ENCODE measurements around the gene ZNF865. TPM values are rescaled to one million over a fixed set of nuclear protein-coding genes. Genes with fewer than 3 reads are reported as not detected.

ZNF865 gene
- total RNA-seq, 1 donor from 2014 or later, result 15.0 TPM

GRCh38 chr19:55613930-55614710, 8.7 kb downstream of the ZNF865 start:
- no peak overlapping the region for H3K4me3 ChIP-seq (ENCODE audit: insufficient read depth, low read depth, low read length)
- H3K4me3 Mint-ChIP-seq (ENCODE audit: unreplicated experiment), result no peak overlapping the region
- no peak overlapping the region for H2AFZ ChIP-seq (ENCODE audit: low read depth, low read length)
- no peaks in the 10 kb centered on the region for H3K9me3 ChIP-seq (ENCODE audit: insufficient read depth, low read depth, low read length)
- no peaks in the 10 kb centered on the region for H3K27me3 ChIP-seq (ENCODE audit: insufficient read depth, low read length)
- no peak overlapping the region for H3K4me2 ChIP-seq (ENCODE audit: low read length)
- no peaks in the 10 kb centered on the region for H3K27me3 Mint-ChIP-seq (ENCODE audit: low read depth, unreplicated experiment)
- no peak overlapping the region for H3K27ac ChIP-seq (ENCODE audit: low read depth, low read length)
- no peaks in the 10 kb centered on the region for H3K4me1 ChIP-seq (ENCODE audit: insufficient read depth, low read length)
- DNase-seq (ENCODE audit: low read depth) (no peak), FAIRE-seq (no peak)
- H3K9ac ChIP-seq (ENCODE audit: low read length), result no peak overlapping the region
- H3K79me2 ChIP-seq (ENCODE audit: insufficient read depth, low read length), result peaks cover 39% of the 10 kb centered on the region
- H3K9me3 Mint-ChIP-seq (ENCODE audit: unreplicated experiment), result peaks cover 2% of the 10 kb centered on the region
- peaks cover 25% of the 10 kb centered on the region for H3K36me3 Mint-ChIP-seq (ENCODE audit: low read depth, unreplicated experiment)
- H3K4me1 Mint-ChIP-seq (ENCODE audit: low read depth, unreplicated experiment), result peaks cover 1% of the 10 kb centered on the region
- TF ChIP-seq EZH2 (IDR thresholded peaks at IDR 0.05; ENCODE audit: insufficient read depth, low read length), result no peak
- TF ChIP-seq, protein P1, sequence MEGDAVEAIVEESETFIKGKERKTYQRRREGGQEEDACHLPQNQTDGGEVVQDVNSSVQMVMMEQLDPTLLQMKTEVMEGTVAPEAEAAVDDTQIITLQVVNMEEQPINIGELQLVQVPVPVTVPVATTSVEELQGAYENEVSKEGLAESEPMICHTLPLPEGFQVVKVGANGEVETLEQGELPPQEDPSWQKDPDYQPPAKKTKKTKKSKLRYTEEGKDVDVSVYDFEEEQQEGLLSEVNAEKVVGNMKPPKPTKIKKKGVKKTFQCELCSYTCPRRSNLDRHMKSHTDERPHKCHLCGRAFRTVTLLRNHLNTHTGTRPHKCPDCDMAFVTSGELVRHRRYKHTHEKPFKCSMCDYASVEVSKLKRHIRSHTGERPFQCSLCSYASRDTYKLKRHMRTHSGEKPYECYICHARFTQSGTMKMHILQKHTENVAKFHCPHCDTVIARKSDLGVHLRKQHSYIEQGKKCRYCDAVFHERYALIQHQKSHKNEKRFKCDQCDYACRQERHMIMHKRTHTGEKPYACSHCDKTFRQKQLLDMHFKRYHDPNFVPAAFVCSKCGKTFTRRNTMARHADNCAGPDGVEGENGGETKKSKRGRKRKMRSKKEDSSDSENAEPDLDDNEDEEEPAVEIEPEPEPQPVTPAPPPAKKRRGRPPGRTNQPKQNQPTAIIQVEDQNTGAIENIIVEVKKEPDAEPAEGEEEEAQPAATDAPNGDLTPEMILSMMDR (IDR thresholded peaks at IDR 0.05; ENCODE audit: insufficient read depth, low read depth, low read length), result no peak
- H4K20me1 ChIP-seq (ENCODE audit: insufficient read depth, low read length), result peaks cover 45% of the 10 kb centered on the region
- peaks cover 5% of the 10 kb centered on the region for H3K36me3 ChIP-seq (ENCODE audit: insufficient read depth, low read length)
- H3K27ac Mint-ChIP-seq (ENCODE audit: unreplicated experiment), result no peak overlapping the region

DNA sequence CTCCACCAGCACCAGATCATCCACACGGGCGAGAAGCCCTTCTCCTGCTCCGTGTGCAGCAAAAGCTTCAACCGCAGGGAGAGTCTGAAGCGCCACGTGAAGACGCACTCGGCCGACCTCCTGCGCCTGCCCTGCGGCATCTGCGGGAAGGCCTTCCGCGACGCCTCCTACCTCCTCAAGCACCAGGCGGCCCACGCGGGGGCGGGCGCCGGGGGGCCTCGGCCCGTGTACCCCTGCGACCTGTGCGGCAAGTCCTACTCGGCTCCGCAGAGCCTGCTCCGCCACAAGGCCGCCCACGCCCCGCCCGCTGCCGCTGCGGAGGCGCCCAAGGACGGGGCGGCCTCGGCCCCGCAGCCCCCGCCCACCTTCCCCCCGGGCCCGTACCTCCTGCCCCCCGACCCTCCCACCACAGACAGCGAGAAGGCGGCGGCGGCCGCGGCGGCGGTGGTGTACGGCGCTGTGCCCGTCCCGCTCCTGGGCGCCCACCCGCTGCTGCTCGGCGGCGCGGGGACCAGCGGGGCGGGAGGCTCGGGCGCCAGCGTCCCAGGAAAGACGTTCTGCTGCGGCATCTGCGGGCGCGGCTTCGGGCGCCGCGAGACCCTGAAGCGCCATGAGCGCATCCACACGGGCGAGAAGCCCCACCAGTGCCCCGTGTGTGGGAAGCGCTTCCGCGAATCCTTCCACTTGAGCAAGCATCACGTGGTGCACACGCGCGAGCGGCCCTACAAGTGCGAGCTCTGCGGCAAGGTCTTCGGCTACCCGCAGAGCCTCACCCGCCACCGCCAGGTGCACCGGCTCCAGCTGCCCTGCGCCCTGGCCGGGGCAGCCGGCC, 9.5 kb downstream of the ZNF865 start:
- no peaks in the 10 kb centered on the region for H3K4me1 ChIP-seq (ENCODE audit: insufficient read depth, low read length)
- DNase-seq (ENCODE audit: low read depth) (no peak), FAIRE-seq (no peak)
- Mint-ChIP-seq H3K4me3 (ENCODE audit: unreplicated experiment) (no peak overlapping the region), H3K27ac (ENCODE audit: unreplicated experiment) (no peak overlapping the region), H3K4me1 (ENCODE audit: low read depth, unreplicated experiment) (peaks cover 1% of the 10 kb centered on the region), H3K36me3 (ENCODE audit: low read depth, unreplicated experiment) (peaks cover 16% of the 10 kb centered on the region), H3K9me3 (ENCODE audit: unreplicated experiment) (peaks cover 2% of the 10 kb centered on the region), H3K27me3 (ENCODE audit: low read depth, unreplicated experiment) (no peaks in the 10 kb centered on the region)
- H3K79me2 ChIP-seq (ENCODE audit: insufficient read depth, low read length), result peaks cover 30% of the 10 kb centered on the region
- peaks cover 37% of the 10 kb centered on the region for H4K20me1 ChIP-seq (ENCODE audit: insufficient read depth, low read length)
- no peak overlapping the region for H3K9ac ChIP-seq (ENCODE audit: low read length)
- no peak overlapping the region for H3K4me2 ChIP-seq (ENCODE audit: low read length)
- no peak overlapping the region for H3K4me3 ChIP-seq (ENCODE audit: insufficient read depth, low read depth, low read length)
- TF ChIP-seq EZH2 (IDR thresholded peaks at IDR 0.05; ENCODE audit: insufficient read depth, low read length), result no peak
- TF ChIP-seq, protein P1 (IDR thresholded peaks at IDR 0.05; ENCODE audit: insufficient read depth, low read depth, low read length), result no peak
- no peak overlapping the region for H2AFZ ChIP-seq (ENCODE audit: low read depth, low read length)
- H3K36me3 ChIP-seq (ENCODE audit: insufficient read depth, low read length), result no peaks in the 10 kb centered on the region
- no peak overlapping the region for H3K27ac ChIP-seq (ENCODE audit: low read depth, low read length)
- no peaks in the 10 kb centered on the region for H3K9me3 ChIP-seq (ENCODE audit: insufficient read depth, low read depth, low read length)
- H3K27me3 ChIP-seq (ENCODE audit: insufficient read depth, low read length), result no peaks in the 10 kb centered on the region
